ENCODE measurements around the gene MRPL53. TPM values are rescaled to one million over a fixed set of nuclear protein-coding genes. Genes with fewer than 3 reads are reported as not detected.
A peak's percentile ranks its signal among the peaks of the same experiment; 100 is the strongest.

The MRPL53 gene
- total and polyA plus RNA-seq, 2 donors from 2014 or later = 85.1 to 157 TPM

DNA sequence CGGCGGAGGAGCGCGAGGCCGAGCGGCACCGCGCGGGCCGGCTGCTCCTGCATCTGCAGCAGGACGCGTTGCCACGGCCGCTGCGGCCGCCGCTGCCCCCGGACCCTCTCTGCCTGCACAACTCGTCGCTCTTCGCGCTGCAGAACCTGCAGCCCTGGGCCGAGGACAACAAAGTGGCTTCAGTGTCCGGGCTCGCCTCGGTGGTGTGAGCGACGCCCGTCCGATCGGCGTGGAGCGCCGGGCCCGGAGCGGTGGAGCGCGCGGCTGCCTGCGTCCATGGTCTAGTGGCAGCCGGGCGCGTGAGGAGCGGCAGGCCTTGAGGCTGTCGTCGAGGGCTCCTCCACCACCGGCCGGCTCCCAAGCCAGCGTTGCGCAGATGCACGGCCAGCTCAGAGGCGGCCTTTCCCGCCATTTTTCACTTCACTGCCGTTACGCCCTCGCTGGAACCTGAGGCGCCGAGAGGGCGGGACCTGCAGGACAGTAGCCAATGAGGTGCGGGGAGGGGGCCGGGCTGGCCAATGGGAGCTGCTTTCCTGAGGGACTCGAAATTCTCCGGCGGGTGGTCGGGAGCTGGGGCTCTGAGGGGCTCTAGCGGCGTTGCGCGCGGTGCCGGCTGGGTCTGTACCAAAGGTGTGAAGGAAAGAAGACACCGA, 43.6 kb upstream of the MRPL53 start:
- FAIRE-seq (no peak), DNase-seq (peak; percentile 86 to 91 (median 89))
- no peak overlapping the region for H3K27ac ChIP-seq (ENCODE audit: low read depth in 2 of 2, low read length in 2 of 2)
- peaks cover 0 to 5% (median 0%) of the 10 kb centered on the region in 3 donors for H3K4me1 ChIP-seq (ENCODE audit: control insufficient read depth in 2 of 3, insufficient read depth in 2 of 3, low read depth in 1 of 3, low read length in 3 of 3)
- TF ChIP-seq, protein P1, sequence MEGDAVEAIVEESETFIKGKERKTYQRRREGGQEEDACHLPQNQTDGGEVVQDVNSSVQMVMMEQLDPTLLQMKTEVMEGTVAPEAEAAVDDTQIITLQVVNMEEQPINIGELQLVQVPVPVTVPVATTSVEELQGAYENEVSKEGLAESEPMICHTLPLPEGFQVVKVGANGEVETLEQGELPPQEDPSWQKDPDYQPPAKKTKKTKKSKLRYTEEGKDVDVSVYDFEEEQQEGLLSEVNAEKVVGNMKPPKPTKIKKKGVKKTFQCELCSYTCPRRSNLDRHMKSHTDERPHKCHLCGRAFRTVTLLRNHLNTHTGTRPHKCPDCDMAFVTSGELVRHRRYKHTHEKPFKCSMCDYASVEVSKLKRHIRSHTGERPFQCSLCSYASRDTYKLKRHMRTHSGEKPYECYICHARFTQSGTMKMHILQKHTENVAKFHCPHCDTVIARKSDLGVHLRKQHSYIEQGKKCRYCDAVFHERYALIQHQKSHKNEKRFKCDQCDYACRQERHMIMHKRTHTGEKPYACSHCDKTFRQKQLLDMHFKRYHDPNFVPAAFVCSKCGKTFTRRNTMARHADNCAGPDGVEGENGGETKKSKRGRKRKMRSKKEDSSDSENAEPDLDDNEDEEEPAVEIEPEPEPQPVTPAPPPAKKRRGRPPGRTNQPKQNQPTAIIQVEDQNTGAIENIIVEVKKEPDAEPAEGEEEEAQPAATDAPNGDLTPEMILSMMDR (IDR thresholded peaks at IDR 0.05; ENCODE audit: borderline replicate concordance, extremely low read depth, insufficient read depth) = no peak
- H3K9ac ChIP-seq (ENCODE audit: low read length in 3 of 3) = no peak overlapping the region
- peaks cover 55% of the 10 kb centered on the region for H3K27me3 ChIP-seq (ENCODE audit: control insufficient read depth, insufficient read depth, low read length)
- intact Hi-C loops (cut with DNase I) = no loop called here
- no peaks in the 10 kb centered on the region for H3K36me3 ChIP-seq (ENCODE audit: control insufficient read depth in 2 of 3, insufficient read depth in 3 of 3, low read length in 3 of 3)
- H3K4me3 ChIP-seq (ENCODE audit: low read length in 3 of 3) = peak overlapping the region in 1 of 3 donors; percentile 13
- H3K9me3 ChIP-seq (ENCODE audit: control insufficient read depth in 2 of 3, insufficient read depth in 1 of 3, low read length in 3 of 3) = no peaks in the 10 kb centered on the region

- intact Hi-C loops (cut with DNase I) = no loop called here
- peaks cover 60% of the 10 kb centered on the region for H3K27me3 ChIP-seq (ENCODE audit: control insufficient read depth, insufficient read depth, low read length)
- DNase-seq (peak in 4 of 5 donors; percentile 9 to 65 (median 23)), FAIRE-seq (no peak)
- no peaks in the 10 kb centered on the region for H3K36me3 ChIP-seq (ENCODE audit: control insufficient read depth in 2 of 3, insufficient read depth in 3 of 3, low read length in 3 of 3)
- H3K9me3 ChIP-seq (ENCODE audit: control insufficient read depth in 2 of 3, insufficient read depth in 1 of 3, low read length in 3 of 3) = no peaks in the 10 kb centered on the region
- H3K4me3 ChIP-seq (ENCODE audit: low read length in 3 of 3) = no peak overlapping the region
- TF ChIP-seq, protein P1 (IDR thresholded peaks at IDR 0.05; ENCODE audit: borderline replicate concordance, extremely low read depth, insufficient read depth) = no peak
- H3K27ac ChIP-seq (ENCODE audit: low read depth in 2 of 2, low read length in 2 of 2) = no peak overlapping the region
- peaks cover 0 to 5% (median 0%) of the 10 kb centered on the region in 3 donors for H3K4me1 ChIP-seq (ENCODE audit: control insufficient read depth in 2 of 3, insufficient read depth in 2 of 3, low read depth in 1 of 3, low read length in 3 of 3)
- H3K9ac ChIP-seq (ENCODE audit: low read length in 3 of 3) = no peak overlapping the region
Observed at GRCh38 chr2:74515271-74515980, 42.9 kb upstream of the MRPL53 start.

- no peak within 1 kb of the TSS for H3K4me3 ChIP-seq (ENCODE audit: low read length in 3 of 3)
- TF ChIP-seq, protein P1 (IDR thresholded peaks at IDR 0.05; ENCODE audit: borderline replicate concordance, extremely low read depth, insufficient read depth) = no peak
- peak; percentile 35 to 83 (median 37) for DNase-seq
- intact Hi-C loops (cut with DNase I) = no loop called here
- H3K36me3 ChIP-seq (ENCODE audit: control insufficient read depth in 2 of 3, insufficient read depth in 3 of 3, low read length in 3 of 3) = no peaks in the 10 kb centered on the region
- no peaks in the 10 kb centered on the region for H3K9me3 ChIP-seq (ENCODE audit: control insufficient read depth in 2 of 3, insufficient read depth in 1 of 3, low read length in 3 of 3)
- H3K27ac ChIP-seq (ENCODE audit: low read depth in 2 of 2, low read length in 2 of 2) = no peak within 1 kb of the TSS
- H3K9ac ChIP-seq (ENCODE audit: low read length in 3 of 3) = no peak within 1 kb of the TSS
- FAIRE-seq = no peak
- peaks cover 68% of the 10 kb centered on the region for H3K27me3 ChIP-seq (ENCODE audit: control insufficient read depth, insufficient read depth, low read length)
- H3K4me1 ChIP-seq (ENCODE audit: control insufficient read depth in 2 of 3, insufficient read depth in 2 of 3, low read depth in 1 of 3, low read length in 3 of 3) = peaks cover 0 to 5% (median 0%) of the 10 kb centered on the region in 3 donors
Observed at GRCh38 chr2:74514368-74515270, 42.1 kb upstream of the MRPL53 start, which contains the start of gene TLX2. Gene TLX2 (plus strand): TSS chr2:74514450. CDS start chr2:74514807, 357 bp downstream.

Measured in kidney (tissue), 14 donors.